Activated T-helper 17 cell treated with anti-CD3 and anti-CD28 coated beads, Interleukin-2, amount 50 U/mL, for 72 hours (primary cell): Measurements from ENCODE around the gene TEX38. TPM values are rescaled to one million over a fixed set of nuclear protein-coding genes. Genes with fewer than 3 reads are reported as not detected.
"Not testable (repeated sequence)": the region's sequence is repeated elsewhere in the genome, so short reads cannot be mapped to it uniquely, and the experiment has no call there.

Experiments
- ATAC-seq: fragments of 150-1000 bp; cut with Tn5 transposase; replicated peaks from 2 replicates; pipeline ENCODE4 v1.10.0; 2021; ENCODE audit warnings: mild to moderate bottlenecking, moderate library complexity
- H3K27ac Mint-ChIP-seq: one replicate; pipeline ENCODE4 v1.8.0; 2022; ENCODE audit warnings: mixed read lengths
- H3K27me3 Mint-ChIP-seq: one replicate; pipeline ENCODE4 v1.8.0; 2022; ENCODE audit warnings: mixed read lengths
- H3K36me3 Mint-ChIP-seq: one replicate; pipeline ENCODE4 v1.8.0; 2022; ENCODE audit warnings: low read depth, mild to moderate bottlenecking, mixed read lengths
- H3K4me1 Mint-ChIP-seq: one replicate; pipeline ENCODE4 v1.8.0; 2022; ENCODE audit warnings: mixed read lengths
- H3K4me3 Mint-ChIP-seq: one replicate; pipeline ENCODE4 v1.8.0; 2022; ENCODE audit warnings: mild to moderate bottlenecking, mixed read lengths
- H3K9me3 Mint-ChIP-seq: one replicate; pipeline ENCODE4 v1.8.0; 2022; ENCODE audit warnings: mixed read lengths
- total RNA-seq, 2 donors: library from RNA; stranded (reverse); gene quantifications; one replicate each; pipeline ENCODE4 v1.2.3, GENCODE V29; 2022

The TEX38 gene
- total RNA-seq, 2 donors from 2014 or later: 0.26 TPM; not detected in 1

- peaks cover 50% of the 10 kb centered on the region for H3K36me3 Mint-ChIP-seq
- H3K27me3 Mint-ChIP-seq: no peaks in the 10 kb centered on the region
- peak overlapping the region; percentile 48 for H3K27ac Mint-ChIP-seq
- H3K4me1 Mint-ChIP-seq: peaks cover 35% of the 10 kb centered on the region
- peak overlapping the region; percentile 85 for H3K4me3 Mint-ChIP-seq
- ATAC-seq: no peak
- H3K9me3 Mint-ChIP-seq: peaks cover 3% of the 10 kb centered on the region
Observed at GRCh38 chr1:46718340-46718726, 46.7 kb downstream of the TEX38 start.

- peak; percentile 98 for ATAC-seq
- H3K9me3 Mint-ChIP-seq: peaks cover 3% of the 10 kb centered on the region
- H3K4me1 Mint-ChIP-seq: peaks cover 35% of the 10 kb centered on the region
- peaks cover 44% of the 10 kb centered on the region for H3K36me3 Mint-ChIP-seq
- H3K27me3 Mint-ChIP-seq: no peaks in the 10 kb centered on the region
- H3K27ac Mint-ChIP-seq: peak within 1 kb of the TSS; percentile 48
- peak within 1 kb of the TSS; percentile 85 for H3K4me3 Mint-ChIP-seq
Observed at GRCh38 chr1:46718727-46719622, 47.3 kb downstream of the TEX38 start, which contains the start of gene EFCAB14. Gene EFCAB14 (minus strand): TSS chr1:46719114. CDS start chr1:46718087, 1,027 bp downstream.

DNA sequence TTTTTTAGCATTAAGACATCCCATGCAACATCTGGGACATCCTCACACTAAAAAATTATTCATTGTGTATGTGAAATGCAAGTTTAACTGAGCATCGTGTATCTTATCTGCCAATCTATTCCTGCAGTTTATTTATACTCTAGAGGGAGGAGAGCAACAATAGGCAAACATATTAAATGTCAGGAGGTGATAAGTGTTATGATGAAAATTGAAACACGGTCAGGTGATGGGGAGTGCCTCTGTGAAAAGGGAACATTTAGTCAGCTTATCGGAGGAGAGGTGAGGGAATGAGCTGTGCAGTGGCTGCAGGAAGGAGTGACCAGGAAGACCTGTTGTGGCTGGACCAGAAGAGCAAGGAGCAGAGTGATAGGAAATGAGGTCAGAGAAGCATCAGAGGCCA is 48.0 kb downstream of the TEX38 start:
- peak overlapping the region; percentile 48 for H3K27ac Mint-ChIP-seq
- H3K4me3 Mint-ChIP-seq: peak overlapping the region; percentile 85
- H3K27me3 Mint-ChIP-seq: no peaks in the 10 kb centered on the region
- H3K9me3 Mint-ChIP-seq: peaks cover 3% of the 10 kb centered on the region
- H3K4me1 Mint-ChIP-seq: peaks cover 35% of the 10 kb centered on the region
- peaks cover 37% of the 10 kb centered on the region for H3K36me3 Mint-ChIP-seq
- ATAC-seq: peak; percentile 37

DNA sequence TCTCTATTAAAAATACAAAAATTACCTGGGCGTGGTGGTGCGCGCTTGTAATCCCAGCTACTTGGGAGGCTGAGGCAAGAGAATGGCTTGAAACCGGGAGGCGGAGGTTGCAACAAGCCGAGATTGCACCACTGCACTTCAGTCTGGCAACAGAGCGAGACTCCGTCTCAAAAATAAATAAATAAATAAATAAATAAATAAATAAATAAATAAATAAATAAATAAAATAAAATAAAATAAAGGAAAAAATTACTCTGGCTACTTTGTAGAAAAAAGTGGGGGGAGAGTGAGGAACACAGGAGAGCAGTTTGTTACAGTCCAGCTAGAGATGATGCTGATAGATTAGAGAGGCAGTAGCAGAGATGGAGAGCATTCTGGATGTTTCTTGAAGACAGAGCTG is 48.7 kb downstream of the TEX38 start:
- not testable (repeated sequence) for H3K9me3 Mint-ChIP-seq, H3K4me3 Mint-ChIP-seq, ATAC-seq, H3K27me3 Mint-ChIP-seq
- Mint-ChIP-seq H3K27ac (peak overlapping the region; percentile 37), H3K4me1 (peaks cover 32% of the 10 kb centered on the region), H3K36me3 (peaks cover 30% of the 10 kb centered on the region)

GRCh38 chr1:46721204-46721603 is 49.5 kb downstream of the TEX38 start:
- H3K36me3 Mint-ChIP-seq: peaks cover 22% of the 10 kb centered on the region
- no peak overlapping the region for H3K27ac Mint-ChIP-seq
- H3K4me1 Mint-ChIP-seq: peaks cover 28% of the 10 kb centered on the region
- peaks cover 3% of the 10 kb centered on the region for H3K9me3 Mint-ChIP-seq
- H3K4me3 Mint-ChIP-seq: no peak overlapping the region
- H3K27me3 Mint-ChIP-seq: peaks cover 8% of the 10 kb centered on the region
- ATAC-seq: no peak

DNA sequence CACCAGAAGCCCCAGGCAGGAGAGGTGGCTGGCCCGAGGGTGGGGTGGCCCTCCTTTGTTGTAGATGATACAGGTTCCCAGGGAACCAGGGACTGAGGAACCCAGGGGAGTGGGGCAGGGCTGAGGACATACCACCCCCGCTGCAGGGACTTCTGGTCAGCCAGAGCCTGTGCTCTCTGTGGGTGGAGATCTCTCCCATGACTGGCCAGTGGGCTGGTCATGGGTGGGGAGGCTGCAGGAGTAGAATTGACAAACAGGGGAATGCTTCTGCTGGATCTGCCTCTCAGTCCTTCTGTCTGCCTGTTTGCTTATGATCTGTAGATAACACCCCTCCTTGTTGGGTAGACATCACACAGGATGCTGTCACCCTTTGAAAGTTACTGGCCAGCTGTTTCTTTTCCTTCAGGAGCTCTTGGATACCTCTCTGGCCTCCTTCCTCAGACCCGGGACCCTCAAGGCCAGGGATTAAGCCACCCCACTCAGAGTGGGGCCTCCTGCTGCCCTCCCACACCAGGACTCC is 50.1 kb downstream of the TEX38 start:
- peaks cover 22% of the 10 kb centered on the region for H3K4me1 Mint-ChIP-seq
- H3K27ac Mint-ChIP-seq: peak overlapping the region; percentile 18
- no peak overlapping the region for H3K4me3 Mint-ChIP-seq
- H3K27me3 Mint-ChIP-seq: peaks cover 14% of the 10 kb centered on the region
- ATAC-seq: no peak
- peaks cover 16% of the 10 kb centered on the region for H3K36me3 Mint-ChIP-seq
- peaks cover 3% of the 10 kb centered on the region for H3K9me3 Mint-ChIP-seq

Other genes starting within 250 kb of the TEX38 start
- gene DMBX1, start 182.0 kb upstream of the TEX38 start, total RNA-seq: under 1 TPM; 0.43 to 0.58 TPM
- not detected for gene KNCN, start 120.2 kb upstream of the TEX38 start, total RNA-seq
- 10 to 100 TPM; 59.2 to 83.7 TPM for gene MKNK1, start 67.6 kb upstream of the TEX38 start, total RNA-seq
- gene MOB3C, start 55.0 kb upstream of the TEX38 start, total RNA-seq: 10 to 100 TPM; 13.7 to 20.9 TPM
- 10 to 100 TPM; 33.4 to 42.6 TPM for gene ATPAF1, start 3.5 kb upstream of the TEX38 start, total RNA-seq
- gene EFCAB14, start 47.3 kb downstream of the TEX38 start, total RNA-seq: 10 to 100 TPM; 45.6 to 53.8 TPM
- gene CYP4B1, start 127.2 kb downstream of the TEX38 start, total RNA-seq: under 1 TPM in 1 of 2 donors, not detected in 1; 0.56 TPM